NCI-H2107 (cell line): Measurements from ENCODE around the gene UQCRHL.

ENCODE experiments used
- DNase-seq: peaks from one replicate; lab custom pipeline; 2025; lab: John Stamatoyannopoulos, UW

UQCRHL gene

DNA sequence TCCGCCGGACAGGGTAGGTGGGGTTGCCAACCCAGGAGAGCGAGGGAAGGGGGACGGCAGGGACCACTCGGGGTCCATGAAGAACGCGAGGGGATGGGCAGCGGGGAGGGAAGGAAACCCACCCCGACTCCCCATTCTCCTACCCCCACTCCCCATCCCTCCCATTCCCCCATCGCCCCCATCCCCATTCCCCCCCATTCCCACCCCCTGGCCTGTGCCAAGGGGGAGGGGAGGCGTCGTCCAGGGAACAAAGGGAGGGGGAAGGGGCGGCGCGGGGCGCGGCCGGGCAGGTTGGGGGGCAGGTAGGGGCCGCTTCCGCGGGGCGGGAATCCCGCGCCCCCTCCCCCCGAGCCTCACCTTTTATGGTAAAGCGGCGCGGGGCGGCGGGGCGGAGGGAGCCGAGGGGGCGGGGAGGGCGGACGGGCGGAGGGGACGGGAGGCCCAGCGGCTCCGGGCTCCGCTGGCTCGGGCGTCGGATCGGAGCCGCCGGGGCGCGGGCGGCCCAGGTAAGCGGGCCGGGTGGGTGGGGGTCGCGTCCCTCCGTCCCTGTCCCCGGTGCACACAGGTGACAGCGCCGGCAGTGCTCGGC is 49.0 kb downstream of the UQCRHL start, which contains the start of gene FBLIM1:
TSS of gene FBLIM1 (plus strand) at position 453 of the 589 bp plus-strand sequence. CDS start 6,189 bp downstream, outside the sequence.
- no peak for DNase-seq

DNA sequence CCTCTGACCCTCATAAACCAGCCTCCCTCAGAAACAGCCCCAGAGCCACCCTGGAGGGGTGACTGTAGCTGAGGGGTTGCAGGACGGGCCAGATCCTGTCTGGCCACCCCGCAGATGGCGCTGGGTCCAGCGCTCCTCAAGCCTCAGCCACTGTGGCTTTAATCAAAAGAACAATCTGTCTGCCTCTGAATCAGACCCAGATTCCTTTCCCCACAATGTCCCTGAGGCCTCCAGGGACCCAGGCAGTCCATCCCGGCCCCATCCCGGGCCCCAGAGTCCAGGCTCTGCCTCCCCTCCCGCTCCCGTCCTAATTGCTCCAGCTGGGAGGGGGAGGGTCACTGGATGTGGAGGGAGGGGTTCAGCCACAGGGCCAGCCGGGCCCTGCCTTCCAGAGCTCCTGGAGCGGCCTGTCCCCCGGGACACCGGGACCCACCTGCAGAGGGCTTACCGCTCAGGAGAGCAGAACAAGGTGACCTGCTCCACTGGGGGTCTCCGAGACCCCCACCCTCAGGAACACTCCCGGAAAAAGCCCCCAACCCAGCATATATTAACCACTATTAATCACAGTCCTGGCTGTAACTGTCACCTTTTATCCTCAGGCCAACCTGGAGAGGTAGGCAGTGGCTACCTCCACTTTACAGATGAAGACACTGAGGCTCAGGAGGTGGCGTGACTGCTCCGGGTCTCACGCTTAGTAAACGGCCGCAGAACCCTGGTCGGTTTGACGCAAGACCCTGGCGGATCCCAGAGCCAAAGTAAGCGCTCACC is 49.7 kb downstream of the UQCRHL start:
- no peak for DNase-seq
